Activated CD4-positive, CD25-positive, alpha-beta regulatory T cell (primary cell): Measurements from ENCODE around the gene NRIP1.

Experiments
- DNase-seq, 4 experiments: peaks; one replicate each; lab custom pipeline; 2025; lab: John Stamatoyannopoulos, UW

The NRIP1 gene

GRCh38 chr21:15064576-15065391, at the start of gene NRIP1:
Gene NRIP1, minus strand, starts transcription at chr21:15065000. Its CDS starts 96,808 bp downstream, at chr21:14968192.
- DNase-seq = peak; percentile 45 to 73 (median 58)

- no peak for DNase-seq
Measured at GRCh38 chr21:15112858-15113257, 48.1 kb upstream of the NRIP1 start.

GRCh38 chr21:15108801-15109200, 44.0 kb upstream of the NRIP1 start:
- DNase-seq = no peak

- DNase-seq = no peak
Measured at GRCh38 chr21:15104470-15104869, 39.7 kb upstream of the NRIP1 start.

- no peak for DNase-seq
Measured at GRCh38 chr21:15098908-15099307, 34.1 kb upstream of the NRIP1 start.

- DNase-seq = no peak
Measured at GRCh38 chr21:15098181-15098580, 33.4 kb upstream of the NRIP1 start.

GRCh38 chr21:15097580-15097979, 32.8 kb upstream of the NRIP1 start:
- no peak for DNase-seq

GRCh38 chr21:15096146-15096545, 31.3 kb upstream of the NRIP1 start:
- DNase-seq = no peak

- no peak for DNase-seq
Measured at GRCh38 chr21:15095326-15095725, 30.5 kb upstream of the NRIP1 start.

GRCh38 chr21:15094706-15095105, 29.9 kb upstream of the NRIP1 start:
- DNase-seq = no peak

GRCh38 chr21:15093216-15093615, 28.4 kb upstream of the NRIP1 start:
- no peak for DNase-seq

- DNase-seq = no peak
Measured at GRCh38 chr21:15092745-15093144, 27.9 kb upstream of the NRIP1 start.

GRCh38 chr21:15090390-15090789, 25.6 kb upstream of the NRIP1 start:
- no peak for DNase-seq

GRCh38 chr21:15088488-15088887, 23.7 kb upstream of the NRIP1 start:
- no peak for DNase-seq

GRCh38 chr21:15084668-15085067, 19.9 kb upstream of the NRIP1 start:
- no peak for DNase-seq

- DNase-seq = no peak
Measured at GRCh38 chr21:15080526-15080925, 15.7 kb upstream of the NRIP1 start.

GRCh38 chr21:15079269-15079668, 14.5 kb upstream of the NRIP1 start:
- DNase-seq = no peak

- no peak for DNase-seq
Measured at GRCh38 chr21:15078180-15078579, 13.4 kb upstream of the NRIP1 start.

GRCh38 chr21:15077529-15078145, 12.8 kb upstream of the NRIP1 start:
- DNase-seq = no peak

- DNase-seq = no peak
Measured at GRCh38 chr21:15076730-15077129, 11.9 kb upstream of the NRIP1 start.

- DNase-seq = no peak
Measured at GRCh38 chr21:15071009-15071408, 6.2 kb upstream of the NRIP1 start.

- no peak for DNase-seq
Measured at GRCh38 chr21:15066123-15066575, 1.3 kb upstream of the NRIP1 start.

- DNase-seq = peak; percentile 12 to 55 (median 40)
Measured at GRCh38 chr21:15065392-15066122, 757 bp upstream of the NRIP1 start.
